ENCODE data around the gene POLR2J2.
"Not testable (repeated sequence)": the region's sequence is repeated elsewhere in the genome, so short reads cannot be mapped to it uniquely, and the experiment has no call there.

POLR2J2 gene

GRCh38 chr7:102671166-102671955 is at the start of gene POLR2J2:
Gene POLR2J2 (minus strand): TSS chr7:102671663. CDS start chr7:102671601, 62 bp downstream.
- peak within 1 kb of the TSS; percentile 48 for H3K9ac ChIP-seq (ENCODE audit: low read length)
- not testable (repeated sequence) for H3K9me2 ChIP-seq (replicated peaks; ENCODE audit: insufficient read depth, low read length); H3K4me2 ChIP-seq (ENCODE audit: low read depth, low read length, poor library complexity, severe bottlenecking); H3K9me3 ChIP-seq (ENCODE audit: insufficient read depth, low read length); H3K36me3 ChIP-seq (ENCODE audit: low read length); H3K27me3 ChIP-seq (ENCODE audit: low read length); H3F3A ChIP-seq (ENCODE audit: insufficient read depth); H3K27ac ChIP-seq (ENCODE audit: low read depth, low read length); H2AFZ ChIP-seq (ENCODE audit: low read depth, low read length, severe bottlenecking); H4K20me1 ChIP-seq (ENCODE audit: low read depth, low read length); H3K79me2 ChIP-seq (ENCODE audit: insufficient read depth, low read length)
- peak within 1 kb of the TSS; percentile 47 for H3K4me3 ChIP-seq (ENCODE audit: insufficient read depth, low read length, poor library complexity, severe bottlenecking)

DNA sequence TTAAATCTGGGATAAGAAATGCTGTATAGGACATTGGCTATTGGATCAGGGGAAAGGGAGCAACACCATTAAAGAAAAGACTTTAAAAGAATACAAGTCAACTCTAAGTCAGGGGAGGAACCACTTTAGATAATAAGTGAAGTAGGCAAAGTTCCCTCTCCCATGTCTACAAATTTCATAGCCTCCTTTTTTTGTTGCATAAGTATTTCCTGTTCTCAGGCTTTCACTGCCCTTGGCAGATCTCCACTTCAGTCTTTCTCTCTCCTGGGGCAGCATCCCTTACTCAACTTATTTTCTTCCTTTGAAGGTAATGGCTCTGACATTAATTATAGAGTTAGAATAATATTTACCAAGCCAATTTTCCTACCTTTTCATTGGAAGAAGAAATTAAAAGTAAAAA is 47.0 kb upstream of the POLR2J2 start:
- H3K4me2 ChIP-seq (ENCODE audit: low read depth, low read length, poor library complexity, severe bottlenecking); H3K36me3 ChIP-seq (ENCODE audit: low read length); H3K27ac ChIP-seq (ENCODE audit: low read depth, low read length); H4K20me1 ChIP-seq (ENCODE audit: low read depth, low read length); H2AFZ ChIP-seq (ENCODE audit: low read depth, low read length, severe bottlenecking); H3F3A ChIP-seq (ENCODE audit: insufficient read depth); H3K9me3 ChIP-seq (ENCODE audit: insufficient read depth, low read length); H3K9me2 ChIP-seq (replicated peaks; ENCODE audit: insufficient read depth, low read length); H3K9ac ChIP-seq (ENCODE audit: low read length); H3K79me2 ChIP-seq (ENCODE audit: insufficient read depth, low read length); H3K4me3 ChIP-seq (ENCODE audit: insufficient read depth, low read length, poor library complexity, severe bottlenecking); H3K27me3 ChIP-seq (ENCODE audit: low read length): not testable (repeated sequence)

DNA sequence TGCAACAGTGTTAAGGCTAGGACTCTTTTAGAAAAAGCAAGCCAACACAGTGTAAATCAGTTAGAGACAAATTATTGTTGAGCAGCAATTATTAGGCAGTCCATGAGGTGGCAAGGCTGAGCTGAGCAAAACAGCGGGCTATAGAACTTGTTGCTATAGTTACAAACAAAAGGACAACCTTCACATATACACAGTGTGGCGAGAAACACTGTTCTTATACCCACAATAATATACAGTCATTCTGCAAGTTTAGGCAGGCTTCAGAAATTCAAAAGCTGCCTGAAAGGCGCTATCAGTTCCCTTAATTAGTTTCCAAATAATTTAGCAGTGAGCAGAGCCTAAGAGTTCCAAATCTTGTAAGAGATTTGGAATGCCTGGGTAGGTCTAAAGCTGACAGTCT is 44.3 kb upstream of the POLR2J2 start:
- H3K9me2 ChIP-seq (replicated peaks; ENCODE audit: insufficient read depth, low read length); H3K27ac ChIP-seq (ENCODE audit: low read depth, low read length); H3K4me3 ChIP-seq (ENCODE audit: insufficient read depth, low read length, poor library complexity, severe bottlenecking); H3K27me3 ChIP-seq (ENCODE audit: low read length); H3K4me2 ChIP-seq (ENCODE audit: low read depth, low read length, poor library complexity, severe bottlenecking); H4K20me1 ChIP-seq (ENCODE audit: low read depth, low read length); H3K36me3 ChIP-seq (ENCODE audit: low read length); H3K9ac ChIP-seq (ENCODE audit: low read length); H3K79me2 ChIP-seq (ENCODE audit: insufficient read depth, low read length); H3F3A ChIP-seq (ENCODE audit: insufficient read depth); H3K9me3 ChIP-seq (ENCODE audit: insufficient read depth, low read length); H2AFZ ChIP-seq (ENCODE audit: low read depth, low read length, severe bottlenecking): not testable (repeated sequence)

DNA sequence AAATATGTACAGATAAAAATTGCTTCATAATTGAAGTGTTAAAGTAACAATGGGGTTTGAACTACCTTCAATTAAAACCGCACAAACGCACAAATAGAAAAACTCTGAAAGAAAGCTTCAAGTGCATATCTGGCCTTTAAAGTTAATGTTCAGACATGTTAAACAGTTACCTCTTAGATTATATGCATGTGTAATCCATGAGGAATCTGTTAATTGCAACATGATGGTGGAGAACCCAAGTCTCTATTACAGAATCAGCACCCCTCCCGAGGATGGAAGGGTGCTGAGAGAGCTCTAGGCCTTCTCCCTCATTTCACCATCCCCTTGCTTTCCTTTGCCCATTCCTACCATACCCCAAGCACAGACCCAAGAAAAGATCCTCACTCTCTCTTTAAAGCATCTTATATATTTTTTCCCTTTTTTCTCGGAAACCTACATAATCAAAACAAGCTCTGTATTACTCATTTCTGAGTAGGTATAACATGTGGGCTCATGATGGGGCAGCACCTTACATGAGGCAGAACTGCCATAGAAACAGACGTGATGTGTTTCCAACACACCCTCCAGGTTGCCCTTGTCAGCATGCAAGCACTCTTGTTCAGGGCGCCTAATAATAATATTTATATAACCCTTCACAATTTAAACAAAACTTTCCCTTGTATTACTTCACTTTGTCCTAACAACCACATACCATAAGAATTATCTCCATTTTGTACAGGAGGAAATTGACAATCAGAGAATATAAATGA is 43.5 kb upstream of the POLR2J2 start:
- not testable (repeated sequence) for H3K79me2 ChIP-seq (ENCODE audit: insufficient read depth, low read length); H3K27ac ChIP-seq (ENCODE audit: low read depth, low read length); H2AFZ ChIP-seq (ENCODE audit: low read depth, low read length, severe bottlenecking); H3F3A ChIP-seq (ENCODE audit: insufficient read depth); H3K4me2 ChIP-seq (ENCODE audit: low read depth, low read length, poor library complexity, severe bottlenecking); H3K27me3 ChIP-seq (ENCODE audit: low read length); H3K9me2 ChIP-seq (replicated peaks; ENCODE audit: insufficient read depth, low read length); H3K9ac ChIP-seq (ENCODE audit: low read length); H3K9me3 ChIP-seq (ENCODE audit: insufficient read depth, low read length); H4K20me1 ChIP-seq (ENCODE audit: low read depth, low read length); H3K4me3 ChIP-seq (ENCODE audit: insufficient read depth, low read length, poor library complexity, severe bottlenecking); H3K36me3 ChIP-seq (ENCODE audit: low read length)

GRCh38 chr7:102713691-102714080 is 42.2 kb upstream of the POLR2J2 start:
- H3K4me2 ChIP-seq (ENCODE audit: low read depth, low read length, poor library complexity, severe bottlenecking); H2AFZ ChIP-seq (ENCODE audit: low read depth, low read length, severe bottlenecking); H3K27ac ChIP-seq (ENCODE audit: low read depth, low read length); H3K27me3 ChIP-seq (ENCODE audit: low read length); H3F3A ChIP-seq (ENCODE audit: insufficient read depth); H3K9me3 ChIP-seq (ENCODE audit: insufficient read depth, low read length); H3K9ac ChIP-seq (ENCODE audit: low read length); H4K20me1 ChIP-seq (ENCODE audit: low read depth, low read length); H3K9me2 ChIP-seq (replicated peaks; ENCODE audit: insufficient read depth, low read length); H3K36me3 ChIP-seq (ENCODE audit: low read length); H3K4me3 ChIP-seq (ENCODE audit: insufficient read depth, low read length, poor library complexity, severe bottlenecking); H3K79me2 ChIP-seq (ENCODE audit: insufficient read depth, low read length): not testable (repeated sequence)

DNA sequence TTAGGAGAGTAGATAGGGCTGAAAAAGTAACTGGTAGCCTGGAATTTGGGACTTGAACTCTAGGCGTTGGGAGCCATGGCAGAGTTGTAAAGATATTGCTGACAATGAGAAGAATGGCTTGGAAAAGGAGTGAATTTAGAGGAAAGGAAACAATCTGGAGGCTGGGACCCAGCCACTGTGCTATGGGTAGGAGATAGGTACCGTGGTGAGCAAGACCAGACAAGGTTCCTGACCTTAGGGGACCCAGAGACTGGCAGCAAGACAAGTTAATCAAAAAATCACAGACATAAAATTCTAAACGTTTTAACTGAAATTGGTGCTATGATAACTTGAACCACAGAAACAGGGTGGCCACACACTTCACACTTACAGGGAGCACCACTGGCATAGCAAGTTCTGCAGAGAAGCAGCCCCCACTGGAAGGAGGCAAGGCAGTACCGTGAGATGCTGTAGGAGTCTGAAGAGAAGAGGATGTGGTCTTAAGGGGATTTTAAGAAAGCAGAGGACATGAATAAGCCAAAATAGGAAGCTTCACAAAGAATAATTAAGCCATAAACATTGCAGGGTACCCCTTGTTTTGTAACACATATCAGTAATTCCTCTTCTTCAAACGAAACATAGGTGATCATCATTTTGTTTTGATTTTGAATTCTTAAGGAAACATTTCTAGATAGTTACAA is 41.7 kb upstream of the POLR2J2 start:
- H3K4me3 ChIP-seq (ENCODE audit: insufficient read depth, low read length, poor library complexity, severe bottlenecking); H3K79me2 ChIP-seq (ENCODE audit: insufficient read depth, low read length); H3K36me3 ChIP-seq (ENCODE audit: low read length); H3K9ac ChIP-seq (ENCODE audit: low read length); H3K9me2 ChIP-seq (replicated peaks; ENCODE audit: insufficient read depth, low read length); H4K20me1 ChIP-seq (ENCODE audit: low read depth, low read length); H3K4me2 ChIP-seq (ENCODE audit: low read depth, low read length, poor library complexity, severe bottlenecking); H3F3A ChIP-seq (ENCODE audit: insufficient read depth); H3K27ac ChIP-seq (ENCODE audit: low read depth, low read length); H2AFZ ChIP-seq (ENCODE audit: low read depth, low read length, severe bottlenecking); H3K27me3 ChIP-seq (ENCODE audit: low read length); H3K9me3 ChIP-seq (ENCODE audit: insufficient read depth, low read length): not testable (repeated sequence)

- H3K27ac ChIP-seq (ENCODE audit: low read depth, low read length); H3K4me2 ChIP-seq (ENCODE audit: low read depth, low read length, poor library complexity, severe bottlenecking); H3K9ac ChIP-seq (ENCODE audit: low read length); H2AFZ ChIP-seq (ENCODE audit: low read depth, low read length, severe bottlenecking); H3K9me3 ChIP-seq (ENCODE audit: insufficient read depth, low read length); H3K36me3 ChIP-seq (ENCODE audit: low read length); H3K9me2 ChIP-seq (replicated peaks; ENCODE audit: insufficient read depth, low read length); H3K27me3 ChIP-seq (ENCODE audit: low read length); H4K20me1 ChIP-seq (ENCODE audit: low read depth, low read length); H3F3A ChIP-seq (ENCODE audit: insufficient read depth); H3K79me2 ChIP-seq (ENCODE audit: insufficient read depth, low read length); H3K4me3 ChIP-seq (ENCODE audit: insufficient read depth, low read length, poor library complexity, severe bottlenecking): not testable (repeated sequence)
These were observed 27.7 kb upstream of the POLR2J2 start for GRCh38 chr7:102698962-102699750.
